Liver (tissue), 9 donors: ENCODE results near the gene CHN2. TPM values are rescaled to one million over a fixed set of nuclear protein-coding genes. Genes with fewer than 3 reads are reported as not detected.
A peak's percentile ranks its signal among the peaks of the same experiment; 100 is the strongest.

Source experiments
- DNase-seq: peaks from one replicate; pipeline ENCODE4 v3.0.0-alpha.2; 2017; ENCODE audit warnings: low spot score
- H3K27ac ChIP-seq, 2 donors: one replicate each; pipeline ENCODE4 v1.7.0; 2013; ENCODE audit warnings: inconsistent platforms in 2 of 2, low read length in 2 of 2, control low read depth in 1 of 2, low read depth in 1 of 2, mild to moderate bottlenecking in 1 of 2
- H3K27me3 ChIP-seq, 4 donors: one replicate each; pipeline versions ENCODE4 v1.6.1 to v1.7.0; 2013; ENCODE audit warnings: low read length in 3 of 4, inconsistent platforms in 1 of 4, mild to moderate bottlenecking in 1 of 4, moderate library complexity in 1 of 4; ENCODE audit not compliant: control insufficient read depth in 4 of 4, insufficient read depth in 4 of 4
- H3K36me3 ChIP-seq, 4 donors: one replicate each; pipeline versions ENCODE4 v1.6.1 to v1.7.0; 2013; ENCODE audit warnings: low read length in 3 of 4, mild to moderate bottlenecking in 3 of 4, low read depth in 1 of 4, moderate library complexity in 1 of 4; ENCODE audit not compliant: control insufficient read depth in 4 of 4, insufficient read depth in 3 of 4
- H3K4me1 ChIP-seq, 4 donors: one replicate each; pipeline versions ENCODE4 v1.6.1 to v1.7.0; 2013; ENCODE audit warnings: low read length in 3 of 4, mild to moderate bottlenecking in 3 of 4, moderate library complexity in 1 of 4; ENCODE audit not compliant: control insufficient read depth in 4 of 4, insufficient read depth in 4 of 4
- H3K4me3 ChIP-seq, 3 donors: one replicate each; pipeline versions ENCODE4 v1.6.1 to v1.7.0; 2013; ENCODE audit warnings: low read length in 3 of 3, control low read depth in 1 of 3, low read depth in 1 of 3, mild to moderate bottlenecking in 1 of 3
- H3K9ac ChIP-seq, 2 donors: one replicate each; pipeline ENCODE4 v1.7.0; 2013; ENCODE audit warnings: low read length in 2 of 2, mild to moderate bottlenecking in 2 of 2, moderate library complexity in 2 of 2, control low read depth in 1 of 2, low read depth in 1 of 2
- H3K9me3 ChIP-seq, 4 donors: one replicate each; pipeline versions ENCODE4 v1.6.1 to v1.7.0; 2013; ENCODE audit warnings: low read length in 3 of 4; ENCODE audit not compliant: control insufficient read depth in 4 of 4
- ATF3 ChIP-seq: IDR thresholded peaks from 2 replicates; pipeline ENCODE4 v1.6.1; 2016; ENCODE audit warnings: antibody characterized with exemption
- EGR1 ChIP-seq, 2 donors: IDR thresholded peaks; 2 replicates each; pipeline ENCODE4 v1.6.1; 2016 to 2018; ENCODE audit warnings: antibody characterized with exemption in 2 of 2, low read depth in 2 of 2
- FOXA1 ChIP-seq: IDR thresholded peaks from 2 replicates; pipeline ENCODE4 v1.6.1; 2016; ENCODE audit warnings: antibody characterized with exemption
- FOXA2 ChIP-seq: IDR thresholded peaks from 2 replicates; pipeline ENCODE4 v1.6.1; 2016; ENCODE audit warnings: antibody characterized with exemption
- HNF4A ChIP-seq, 2 donors: conservative IDR thresholded peaks; 2 replicates each; pipeline ENCODE4 v1.6.1; 2016; ENCODE audit warnings: antibody characterized with exemption in 2 of 2, mild to moderate bottlenecking in 2 of 2
- HNF4G ChIP-seq: IDR thresholded peaks from 2 replicates; pipeline ENCODE4 v1.6.1; 2016; ENCODE audit warnings: antibody characterized with exemption
- JUND ChIP-seq, 2 donors: IDR thresholded peaks; 2 replicates each; pipeline ENCODE4 v1.6.1; 2016; ENCODE audit warnings: antibody characterized with exemption in 2 of 2
- MAX ChIP-seq: IDR thresholded peaks from 2 replicates; pipeline ENCODE4 v1.6.1; 2016; ENCODE audit warnings: antibody characterized with exemption
- NR2F2 ChIP-seq: IDR thresholded peaks from 2 replicates; pipeline ENCODE4 v1.6.1; 2016; ENCODE audit warnings: antibody characterized with exemption
- RAD21 ChIP-seq, 2 donors: IDR thresholded peaks; 2 replicates each; pipeline ENCODE4 v1.6.1; 2016; ENCODE audit warnings: antibody characterized with exemption in 2 of 2, mild to moderate bottlenecking in 2 of 2
- REST ChIP-seq: IDR thresholded peaks from 2 replicates; pipeline ENCODE4 v1.6.1; 2016; ENCODE audit warnings: antibody characterized with exemption, mild to moderate bottlenecking
- RXRA ChIP-seq, 2 donors: IDR thresholded peaks; 2 replicates each; pipeline ENCODE4 v1.6.1; 2017 to 2018; ENCODE audit warnings: antibody characterized with exemption in 2 of 2, mild to moderate bottlenecking in 1 of 2
- SP1 ChIP-seq: IDR thresholded peaks from 2 replicates; pipeline ENCODE4 v1.6.1; 2018; ENCODE audit warnings: antibody characterized with exemption, mild to moderate bottlenecking
- YY1 ChIP-seq: IDR thresholded peaks from 2 replicates; pipeline ENCODE4 v1.6.1; 2016; ENCODE audit warnings: antibody characterized with exemption, mild to moderate bottlenecking
- ZBTB33 ChIP-seq: IDR thresholded peaks from 2 replicates; pipeline ENCODE4 v1.6.1; 2016; ENCODE audit warnings: antibody characterized with exemption
- WGBS: extraction: QIAGEN DNeasy Blood & Tissue Kit; methylation state at CpG from one replicate; pipeline ENCODE4 v1.1.7; 2013; 5-methylcytosine and 5-hydroxymethylcytosine counted together
- polyA plus RNA-seq, 2 donors: library from polyadenylated mRNA; stranded (reverse) in 1 of 2; unstranded in 1 of 2; fragments of 200-250 nt in 1 of 2; fragments of >200 nt in 1 of 2; fragmentation: Nextera tagmentation in 1 of 2; extraction: Ambion mirVana in 1 of 2; gene quantifications; one replicate each; pipeline versions ENCODE4 v1.2.1 to v1.2.3, GENCODE V29; 2013 to 2015
- total RNA-seq, 2 donors: library from RNA; depleted of rRNA; stranded (reverse); fragments of >200 nt; gene quantifications; one replicate each; pipeline ENCODE4 v1.2.3, GENCODE V29; 2014
- TF ChIP-seq, protein P1 (sequence below): fragments of 150-350 bp; IDR thresholded peaks from 2 replicates; pipeline ENCODE4 v1.5.1; 2017; ENCODE audit warnings: improper control_type of control experiment, low read depth, low read length; ENCODE audit not compliant: missing input control
- donor health status: healthy.
- donor health status: healthy.
- donor health status: healthy.
- donor health status: healthy.
- donor health status: healthy.

CHN2 gene
- total and polyA plus RNA-seq, 4 donors: 8.3 to 25.4 (median 17.8) TPM

- peak; percentile 64 for TF ChIP-seq ATF3
- TF ChIP-seq, protein P1, sequence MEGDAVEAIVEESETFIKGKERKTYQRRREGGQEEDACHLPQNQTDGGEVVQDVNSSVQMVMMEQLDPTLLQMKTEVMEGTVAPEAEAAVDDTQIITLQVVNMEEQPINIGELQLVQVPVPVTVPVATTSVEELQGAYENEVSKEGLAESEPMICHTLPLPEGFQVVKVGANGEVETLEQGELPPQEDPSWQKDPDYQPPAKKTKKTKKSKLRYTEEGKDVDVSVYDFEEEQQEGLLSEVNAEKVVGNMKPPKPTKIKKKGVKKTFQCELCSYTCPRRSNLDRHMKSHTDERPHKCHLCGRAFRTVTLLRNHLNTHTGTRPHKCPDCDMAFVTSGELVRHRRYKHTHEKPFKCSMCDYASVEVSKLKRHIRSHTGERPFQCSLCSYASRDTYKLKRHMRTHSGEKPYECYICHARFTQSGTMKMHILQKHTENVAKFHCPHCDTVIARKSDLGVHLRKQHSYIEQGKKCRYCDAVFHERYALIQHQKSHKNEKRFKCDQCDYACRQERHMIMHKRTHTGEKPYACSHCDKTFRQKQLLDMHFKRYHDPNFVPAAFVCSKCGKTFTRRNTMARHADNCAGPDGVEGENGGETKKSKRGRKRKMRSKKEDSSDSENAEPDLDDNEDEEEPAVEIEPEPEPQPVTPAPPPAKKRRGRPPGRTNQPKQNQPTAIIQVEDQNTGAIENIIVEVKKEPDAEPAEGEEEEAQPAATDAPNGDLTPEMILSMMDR: no peak
- peak; percentile 69 to 77 for TF ChIP-seq EGR1 (IDR thresholded peaks at IDR 0.05; ENCODE audit: low read depth in 2 of 2)
Observed at GRCh38 chr7:29228289-29229011, 33.9 kb downstream of the CHN2 start (continued).

DNA sequence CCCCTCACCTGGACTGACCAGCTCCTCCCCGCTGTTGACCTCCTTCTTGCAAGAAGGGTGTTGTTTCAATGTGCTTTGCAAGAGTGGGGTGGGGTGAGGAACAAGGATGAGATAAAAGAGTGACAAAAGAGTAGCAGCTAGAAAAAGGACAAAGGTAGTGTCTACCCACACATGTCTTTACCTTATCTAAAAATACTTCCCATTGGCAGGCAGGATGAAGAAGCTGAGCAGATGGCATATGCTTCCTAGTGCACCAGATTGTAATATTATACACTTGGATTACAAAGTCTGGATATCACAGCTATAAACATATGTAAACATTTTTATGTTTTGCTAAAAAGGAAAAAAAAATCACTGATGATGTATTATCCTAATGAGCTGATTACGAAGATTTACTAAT, 34.5 kb downstream of the CHN2 start:
- Histone ChIP-seq H3K36me3 (no peaks in the 10 kb centered on the region), H3K27me3 (no peaks in the 10 kb centered on the region), H3K9me3 (no peaks in the 10 kb centered on the region), H3K4me1 (peaks cover 14 to 65% (median 46%) of the 10 kb centered on the region in 4 donors), H3K4me3 (peak overlapping the region in 1 of 3 donors; percentile 16), H3K27ac (peak overlapping the region; percentile 45 to 74), H3K9ac (peak overlapping the region in 1 of 2 donors; percentile 43)
- TF ChIP-seq EGR1 (IDR thresholded peaks at IDR 0.05; ENCODE audit: low read depth in 2 of 2) (no peak), RAD21 (IDR thresholded peaks at IDR 0.05) (no peak), FOXA1 (no peak), REST (no peak), ATF3 (no peak), HNF4A (conservative IDR thresholded peaks at IDR 0.05) (no peak), FOXA2 (no peak), RXRA (IDR thresholded peaks at IDR 0.05) (no peak), ZBTB33 (no peak)
- no peak for DNase-seq
- 79% methylated on average over 2 of the region's 2 CpGs for WGBS

- Histone ChIP-seq H3K27me3 (no peaks in the 10 kb centered on the region), H3K4me1 (peaks cover 14 to 67% (median 48%) of the 10 kb centered on the region in 4 donors), H3K4me3 (no peak overlapping the region), H3K9ac (no peak overlapping the region), H3K27ac (peak overlapping the region in 1 of 2 donors; percentile 1), H3K36me3 (no peaks in the 10 kb centered on the region), H3K9me3 (no peaks in the 10 kb centered on the region)
- no peak for DNase-seq
- 34% methylated on average over 3 of the region's 3 CpGs for WGBS
- no peak for TF ChIP-seq YY1
- TF ChIP-seq SP1: no peak
- no peak for TF ChIP-seq JUND (IDR thresholded peaks at IDR 0.05)
- TF ChIP-seq FOXA1: no peak
- TF ChIP-seq EGR1 (IDR thresholded peaks at IDR 0.05; ENCODE audit: low read depth in 2 of 2): no peak
- TF ChIP-seq, protein P1: no peak
- TF ChIP-seq NR2F2: no peak
- no peak for TF ChIP-seq HNF4A (conservative IDR thresholded peaks at IDR 0.05)
- no peak for TF ChIP-seq RAD21 (IDR thresholded peaks at IDR 0.05)
- TF ChIP-seq RXRA (IDR thresholded peaks at IDR 0.05): no peak
- TF ChIP-seq HNF4G: no peak
- no peak for TF ChIP-seq MAX
Observed at GRCh38 chr7:29229946-29230345, 35.4 kb downstream of the CHN2 start.
